Smooth muscle cell (in vitro differentiated cells): Measurements from ENCODE around the gene VPS4B. TPM values are rescaled to one million over a fixed set of nuclear protein-coding genes. Genes with fewer than 3 reads are reported as not detected.
A peak's percentile ranks its signal among the peaks of the same experiment; 100 is the strongest.

Experiments
- DNase-seq: peaks from one replicate; lab custom pipeline; 2025; ENCODE audit not compliant: unreplicated experiment; lab: John Stamatoyannopoulos, UW
- H2AFZ ChIP-seq: fragments of 200-600 bp; sonication (generic); 2 replicates; pipeline ENCODE4 v1.6.0; 2016; ENCODE audit warnings: antibody characterized with exemption, low read depth, mild to moderate bottlenecking
- H3F3A ChIP-seq: fragments of 200-600 bp; sonication (generic); 2 replicates; pipeline ENCODE4 v1.6.0; 2017; ENCODE audit warnings: antibody characterized with exemption, low read depth
- H3K27ac ChIP-seq: fragments of 200-600 bp; sonication (generic); 2 replicates; pipeline ENCODE4 v1.5.1; 2016; ENCODE audit warnings: low read depth, mild to moderate bottlenecking
- H3K27me3 ChIP-seq: fragments of 200-600 bp; sonication (generic); 2 replicates; pipeline ENCODE4 v1.6.1; 2016; ENCODE audit warnings: low read depth, mild to moderate bottlenecking
- H3K36me3 ChIP-seq: fragments of 200-600 bp; sonication (generic); 2 replicates; pipeline ENCODE4 v1.5.1; 2016; ENCODE audit warnings: low read depth
- H3K4me1 ChIP-seq: fragments of 200-600 bp; sonication (generic); 2 replicates; pipeline ENCODE4 v1.5.1; 2016; ENCODE audit warnings: low read depth
- H3K4me2 ChIP-seq: fragments of 200-600 bp; sonication (generic); 2 replicates; pipeline ENCODE4 v1.6.0; 2016; ENCODE audit warnings: mild to moderate bottlenecking
- H3K4me3 ChIP-seq: fragments of 200-600 bp; sonication (generic); 2 replicates; pipeline ENCODE4 v1.5.1; 2016; ENCODE audit warnings: mild to moderate bottlenecking
- H3K79me2 ChIP-seq: fragments of 200-600 bp; sonication (generic); 2 replicates; pipeline ENCODE4 v1.6.0; 2016; ENCODE audit warnings: low read depth, mild to moderate bottlenecking
- H3K9ac ChIP-seq: fragments of 200-600 bp; sonication (generic); 2 replicates; pipeline ENCODE4 v1.6.0; 2016; ENCODE audit warnings: low read depth
- H3K9me3 ChIP-seq: fragments of 200-600 bp; sonication (generic); replicated peaks from 2 replicates; pipeline ENCODE4 v1.5.1; 2016; ENCODE audit warnings: low read depth
- H4K20me1 ChIP-seq: fragments of 200-600 bp; sonication (generic); 2 replicates; pipeline ENCODE4 v1.6.0; 2016; ENCODE audit warnings: low read depth
- CTCF ChIP-seq: fragments of 200-600 bp; sonication (generic); IDR thresholded peaks from 2 replicates; pipeline ENCODE4 v1.5.1; 2017; ENCODE audit warnings: borderline replicate concordance, mild to moderate bottlenecking, antibody characterized with exemption; ENCODE audit not compliant: insufficient read depth, poor library complexity, severe bottlenecking
- WGBS: methylation state at CpG from one replicate; pipeline ENCODE4 v1.1.7; 2016; ENCODE audit warnings: low lambda C conversion rate; 5-methylcytosine and 5-hydroxymethylcytosine counted together
- polyA plus RNA-seq: library from polyadenylated mRNA; unstranded; fragments of >200 nt; fragmentation: Nextera tagmentation; extraction: Ambion mirVana; gene quantifications from 2 replicates; pipeline ENCODE4 v1.2.1, GENCODE V29; 2016
- total RNA-seq: library from RNA; depleted of rRNA; stranded (reverse); fragments of >200 nt; gene quantifications from 2 replicates; pipeline ENCODE4 v1.2.3, GENCODE V29; 2014

The VPS4B gene
- total and polyA plus RNA-seq, 2 experiments from 2014 or later, result 21.3 to 37.4 TPM

- H4K20me1 ChIP-seq, result no peaks in the 10 kb centered on the region
- H2AFZ ChIP-seq, result no peak overlapping the region
- no peak for TF ChIP-seq CTCF
- H3K27me3 ChIP-seq, result no peaks in the 10 kb centered on the region
- no peaks in the 10 kb centered on the region for H3K36me3 ChIP-seq
- no peak for DNase-seq
- H3K4me3 ChIP-seq, result no peak overlapping the region
- no peaks in the 10 kb centered on the region for H3F3A ChIP-seq
- no peak overlapping the region for H3K27ac ChIP-seq
- H3K4me2 ChIP-seq, result no peak overlapping the region
- no peaks in the 10 kb centered on the region for H3K9me3 ChIP-seq
- H3K79me2 ChIP-seq, result no peaks in the 10 kb centered on the region
- no peak overlapping the region for H3K9ac ChIP-seq
- 84% methylated on average over 6 of the region's 6 CpGs for WGBS
- no peaks in the 10 kb centered on the region for H3K4me1 ChIP-seq
Measured at GRCh38 chr18:63443829-63444228, 21.6 kb upstream of the VPS4B start.

- no peaks in the 10 kb centered on the region for H3K79me2 ChIP-seq
- no peak overlapping the region for H3K27ac ChIP-seq
- no peaks in the 10 kb centered on the region for H3F3A ChIP-seq
Measured at GRCh38 chr18:63440881-63441280, 18.6 kb upstream of the VPS4B start.

GRCh38 chr18:63440219-63440618 lies 17.9 kb upstream of the VPS4B start:
- Histone ChIP-seq H2AFZ (no peak overlapping the region), H3K36me3 (no peaks in the 10 kb centered on the region), H3K4me1 (no peaks in the 10 kb centered on the region), H3K27ac (no peak overlapping the region), H3K9ac (no peak overlapping the region), H3K9me3 (no peaks in the 10 kb centered on the region), H3K27me3 (peaks cover 2% of the 10 kb centered on the region), H4K20me1 (no peaks in the 10 kb centered on the region), H3F3A (no peaks in the 10 kb centered on the region), H3K4me2 (no peak overlapping the region), H3K4me3 (no peak overlapping the region), H3K79me2 (no peaks in the 10 kb centered on the region)
- 76% methylated on average over 1 of the region's 1 CpG for WGBS
- no peak for DNase-seq
- no peak for TF ChIP-seq CTCF

More at GRCh38 chr18:63440881-63441280, 18.6 kb upstream of the VPS4B start:
- no peak overlapping the region for H3K4me3 ChIP-seq
- no peaks in the 10 kb centered on the region for H4K20me1 ChIP-seq
- 87% methylated on average over 5 of the region's 5 CpGs for WGBS
- no peaks in the 10 kb centered on the region for H3K27me3 ChIP-seq
- no peaks in the 10 kb centered on the region for H3K36me3 ChIP-seq
- no peaks in the 10 kb centered on the region for H3K4me1 ChIP-seq
- DNase-seq, result no peak
- no peak overlapping the region for H2AFZ ChIP-seq
- H3K4me2 ChIP-seq, result no peak overlapping the region
- no peak overlapping the region for H3K9ac ChIP-seq
- TF ChIP-seq CTCF, result no peak
- no peaks in the 10 kb centered on the region for H3K9me3 ChIP-seq

- WGBS, result 5% methylated on average over 6 of the region's 6 CpGs
Measured at GRCh38 chr18:63439334-63439733, 17.1 kb upstream of the VPS4B start.

More at GRCh38 chr18:63439334-63439733, 17.1 kb upstream of the VPS4B start:
- H3K79me2 ChIP-seq, result no peaks in the 10 kb centered on the region
- H2AFZ ChIP-seq, result peak overlapping the region; percentile 70
- H3K4me2 ChIP-seq, result peak overlapping the region; percentile 45
- no peaks in the 10 kb centered on the region for H4K20me1 ChIP-seq
- H3K27me3 ChIP-seq, result peaks cover 10% of the 10 kb centered on the region
- H3K27ac ChIP-seq, result no peak overlapping the region
- no peaks in the 10 kb centered on the region for H3K9me3 ChIP-seq
- no peak overlapping the region for H3K9ac ChIP-seq
- H3K4me1 ChIP-seq, result no peaks in the 10 kb centered on the region
- no peaks in the 10 kb centered on the region for H3K36me3 ChIP-seq
- peak; percentile 2 for DNase-seq
- TF ChIP-seq CTCF, result peak; percentile 81
- no peak overlapping the region for H3K4me3 ChIP-seq
- H3F3A ChIP-seq, result no peaks in the 10 kb centered on the region
